BLaER1 (cell line): Measurements from ENCODE around the gene NMNAT3.
A peak's percentile ranks its signal among the peaks of the same experiment; 100 is the strongest.

Experiments
- H3K27ac ChIP-seq: shearing (Covaris generic); formaldehyde crosslinking; 2 replicates; pipeline ENCODE4 v1.8.1; 2022
- H3K27me3 ChIP-seq: shearing (Covaris generic); formaldehyde crosslinking; 2 replicates; pipeline ENCODE4 v1.8.1; 2022
- H3K36me3 ChIP-seq: shearing (Covaris generic); formaldehyde crosslinking; 2 replicates; pipeline ENCODE4 v1.8.1; 2022
- H3K4me1 ChIP-seq: shearing (Covaris generic); formaldehyde crosslinking; 2 replicates; pipeline ENCODE4 v1.8.1; 2022
- H3K4me2 ChIP-seq: shearing (Covaris generic); formaldehyde crosslinking; 2 replicates; pipeline ENCODE4 v1.8.1; 2022
- H3K4me3 ChIP-seq: shearing (Covaris generic); formaldehyde crosslinking; 2 replicates; pipeline ENCODE4 v1.8.1; 2022
- H3K9ac ChIP-seq: shearing (Covaris generic); formaldehyde crosslinking; 2 replicates; pipeline ENCODE4 v1.8.1; 2022
- H3K9me3 ChIP-seq: shearing (Covaris generic); formaldehyde crosslinking; 2 replicates; pipeline ENCODE4 v1.8.1; 2022
- H4K20me1 ChIP-seq: shearing (Covaris generic); formaldehyde crosslinking; 2 replicates; pipeline ENCODE4 v1.8.1; 2022
- Cebpa-rat ChIP-seq: shearing (Covaris generic); IDR thresholded peaks from 2 replicates; pipeline ENCODE4 v1.8.1; 2022

The NMNAT3 gene

DNA sequence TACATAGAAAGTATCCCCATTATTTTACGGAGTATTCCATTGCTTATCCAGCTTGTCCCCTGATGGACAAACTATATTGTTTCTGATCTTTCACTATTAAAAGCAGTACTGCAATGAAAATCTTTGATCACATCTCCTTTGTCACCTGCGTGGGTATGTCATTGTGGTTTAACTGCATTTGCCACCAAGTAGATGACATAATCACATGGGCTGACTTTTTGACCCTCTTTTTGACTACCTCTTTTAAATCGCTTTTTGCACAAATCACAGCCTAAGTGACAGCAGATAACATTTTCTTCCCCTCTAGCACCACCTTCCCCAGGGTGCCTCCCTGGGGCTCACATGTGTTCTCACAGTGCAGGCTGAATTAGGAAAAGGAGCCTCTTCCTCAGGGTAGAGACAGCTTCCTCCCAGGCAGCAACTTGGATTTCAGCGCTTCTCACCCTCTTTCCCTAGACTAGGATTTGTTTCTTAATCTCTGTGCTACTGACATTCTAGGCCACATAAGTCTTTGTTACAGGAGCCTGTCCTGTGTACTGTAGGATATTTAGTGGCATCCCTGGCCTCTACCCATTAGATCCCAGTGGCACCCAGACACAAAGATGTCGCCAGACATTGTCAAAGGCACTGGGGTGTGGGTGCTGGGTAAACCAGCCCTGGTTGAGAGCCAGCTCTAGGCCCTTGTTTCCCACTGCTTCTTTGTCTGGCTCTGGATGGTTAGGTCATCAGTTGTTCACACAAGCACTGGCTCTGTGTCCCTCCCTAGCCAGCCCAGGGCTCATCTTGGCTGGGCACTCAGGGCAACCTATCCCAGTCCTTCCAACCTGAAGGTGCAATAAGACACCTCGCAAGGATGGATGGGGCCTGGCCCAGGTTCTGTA lies 136.9 kb downstream of the NMNAT3 start:
- Histone ChIP-seq H3K27me3 (peaks cover 35% of the 10 kb centered on the region), H3K27ac (no peak overlapping the region), H3K9ac (no peak overlapping the region), H3K4me1 (peaks cover 23% of the 10 kb centered on the region), H3K4me2 (peak overlapping the region; percentile 94), H3K4me3 (no peak overlapping the region), H3K9me3 (no peaks in the 10 kb centered on the region), H3K36me3 (no peaks in the 10 kb centered on the region), H4K20me1 (no peaks in the 10 kb centered on the region)
- no peak for TF ChIP-seq Cebpa-rat

DNA sequence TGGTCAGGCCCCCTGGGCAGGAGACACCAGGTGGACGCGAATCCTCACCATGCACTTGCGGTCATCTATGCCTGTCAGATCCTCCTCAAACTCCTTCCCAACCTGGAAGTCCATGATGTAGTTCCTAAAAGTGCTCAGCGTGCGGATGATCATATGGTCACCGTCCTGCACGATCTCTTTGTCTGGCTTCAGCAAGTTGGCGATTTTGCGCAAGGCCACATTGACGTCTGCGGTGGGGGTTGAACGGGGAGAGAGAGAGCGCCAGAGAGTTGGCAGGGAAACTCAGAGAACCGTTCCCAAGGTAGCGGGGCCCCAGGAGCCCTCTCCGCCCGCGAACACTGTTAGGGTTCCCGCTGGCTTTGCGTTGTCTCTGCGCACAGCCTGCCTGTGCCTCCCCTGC lies 139.0 kb downstream of the NMNAT3 start:
- H3K9ac ChIP-seq: no peak overlapping the region
- no peak for TF ChIP-seq Cebpa-rat

DNA sequence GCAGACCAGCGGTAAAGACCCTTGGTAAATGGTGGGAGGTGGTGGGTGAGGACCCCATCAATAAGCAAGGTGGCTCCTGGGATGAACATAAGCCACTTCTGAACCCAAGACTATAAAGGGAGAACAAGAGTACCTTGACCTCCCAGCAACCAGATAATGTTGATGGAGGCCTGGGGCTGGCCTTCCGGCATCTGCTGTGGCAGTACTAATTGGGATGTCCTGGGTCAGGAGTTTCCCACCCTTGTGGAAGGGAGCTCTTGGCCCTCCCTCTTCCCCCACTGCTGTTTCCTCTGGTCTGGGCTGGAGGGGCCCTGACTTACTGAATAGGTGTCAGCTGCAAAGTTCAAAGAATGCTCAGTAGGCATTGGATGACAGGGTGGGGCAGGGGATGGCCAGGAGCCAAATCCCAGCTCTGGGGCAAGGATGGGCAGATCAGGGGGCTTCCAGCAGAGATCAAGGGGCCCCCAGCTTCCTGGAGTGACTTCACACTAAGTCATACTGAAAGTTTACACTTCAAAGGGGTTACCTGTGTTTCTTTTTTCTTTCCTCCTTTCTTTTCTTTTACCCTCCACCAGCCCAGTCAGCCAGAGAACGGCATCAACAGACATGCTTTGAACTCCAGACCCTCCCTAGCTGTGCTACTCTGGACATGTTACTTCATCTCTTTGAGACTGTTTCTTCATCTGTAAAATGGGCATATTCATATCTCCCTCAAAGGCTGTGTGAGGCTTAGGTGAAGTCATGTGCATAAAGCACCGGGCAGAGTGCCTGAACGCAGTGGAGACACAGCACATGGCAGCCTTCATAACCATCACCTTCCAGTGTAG lies 139.8 kb downstream of the NMNAT3 start:
- no peak for TF ChIP-seq Cebpa-rat
- no peak overlapping the region for H3K9ac ChIP-seq
- H3K4me3 ChIP-seq: no peak overlapping the region
- peaks cover 35% of the 10 kb centered on the region for H3K27me3 ChIP-seq
- peaks cover 47% of the 10 kb centered on the region for H3K4me1 ChIP-seq
- H3K9me3 ChIP-seq: no peaks in the 10 kb centered on the region
- no peaks in the 10 kb centered on the region for H4K20me1 ChIP-seq
- H3K4me2 ChIP-seq: no peak overlapping the region
- H3K27ac ChIP-seq: no peak overlapping the region
- H3K36me3 ChIP-seq: no peaks in the 10 kb centered on the region

More for the DNA sequence above, 139.0 kb downstream of the NMNAT3 start:
- no peaks in the 10 kb centered on the region for H3K9me3 ChIP-seq
- H3K4me3 ChIP-seq: peak overlapping the region; percentile 67
- H3K27me3 ChIP-seq: peaks cover 35% of the 10 kb centered on the region
- peaks cover 45% of the 10 kb centered on the region for H3K4me1 ChIP-seq
- peak overlapping the region; percentile 94 for H3K4me2 ChIP-seq
- H3K27ac ChIP-seq: no peak overlapping the region
- no peaks in the 10 kb centered on the region for H4K20me1 ChIP-seq
- no peaks in the 10 kb centered on the region for H3K36me3 ChIP-seq

DNA sequence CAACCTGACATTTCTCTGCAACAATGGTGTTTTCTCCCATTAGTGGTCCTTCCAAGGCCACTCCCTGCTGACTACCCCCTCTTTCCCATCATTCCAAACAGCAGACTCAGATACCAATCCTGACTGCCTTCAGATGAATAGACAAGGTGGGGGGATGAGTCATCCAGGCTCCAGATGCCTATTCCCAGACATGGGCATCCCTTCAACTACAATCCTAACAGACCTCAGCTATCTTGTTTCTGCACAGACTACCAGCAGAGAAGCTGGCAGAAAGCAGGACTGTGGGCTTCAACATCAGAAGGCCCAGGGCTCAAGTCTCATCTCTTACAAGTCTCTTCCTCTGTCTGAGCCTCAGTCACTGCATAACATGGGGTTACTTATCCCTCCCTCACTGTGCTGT lies 140.4 kb downstream of the NMNAT3 start:
- Histone ChIP-seq H3K9ac (no peak overlapping the region), H4K20me1 (no peaks in the 10 kb centered on the region), H3K27me3 (peaks cover 35% of the 10 kb centered on the region), H3K4me3 (no peak overlapping the region), H3K4me2 (no peak overlapping the region), H3K4me1 (peaks cover 47% of the 10 kb centered on the region), H3K36me3 (no peaks in the 10 kb centered on the region), H3K27ac (no peak overlapping the region), H3K9me3 (no peaks in the 10 kb centered on the region)
- no peak for TF ChIP-seq Cebpa-rat

DNA sequence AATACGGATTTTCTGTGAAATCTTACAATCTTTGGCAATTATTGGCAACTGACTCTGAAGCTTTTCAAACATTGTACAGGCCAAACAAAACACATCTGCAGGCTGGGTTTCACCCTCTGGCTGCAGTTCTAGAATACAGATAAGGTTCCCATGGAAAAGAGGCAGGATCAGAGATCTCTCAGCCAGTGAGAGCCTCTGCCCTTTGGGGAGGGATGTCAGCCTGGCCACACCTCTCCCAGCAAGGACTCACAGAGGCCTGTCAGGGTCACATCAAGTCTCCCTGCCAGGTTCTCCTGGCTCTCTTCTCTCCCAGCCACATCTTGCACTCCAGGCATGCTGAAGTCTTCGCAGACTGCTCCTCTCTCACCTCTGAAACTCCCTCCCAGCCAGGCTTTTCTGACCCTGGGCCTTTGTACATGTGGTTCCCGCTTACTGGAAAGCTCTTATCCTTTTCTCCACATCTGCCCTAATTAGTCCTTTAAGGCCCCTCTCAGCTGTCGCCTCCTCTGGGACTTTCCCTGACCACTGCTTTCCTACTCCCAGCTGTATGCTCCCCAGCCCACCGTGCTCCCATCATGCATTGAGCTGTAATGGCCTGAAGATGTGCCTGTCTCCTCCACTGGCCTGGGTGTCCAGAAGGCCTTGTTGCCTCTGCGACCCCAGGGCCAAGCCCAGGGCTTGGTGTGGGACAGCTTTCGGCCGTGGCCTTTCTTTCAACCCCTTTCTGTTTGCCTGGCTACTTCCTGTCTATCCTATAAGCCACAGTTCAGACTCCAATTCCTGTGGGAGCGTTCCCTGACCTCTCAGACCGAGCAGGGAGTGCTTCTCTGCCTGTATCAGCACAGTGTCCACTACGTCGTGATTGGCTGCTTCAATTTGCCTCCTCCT lies 142.5 kb downstream of the NMNAT3 start:
- Histone ChIP-seq H3K27ac (no peak overlapping the region), H4K20me1 (no peaks in the 10 kb centered on the region), H3K4me1 (peaks cover 38% of the 10 kb centered on the region), H3K27me3 (peaks cover 19% of the 10 kb centered on the region), H3K9me3 (no peaks in the 10 kb centered on the region), H3K9ac (no peak overlapping the region), H3K36me3 (no peaks in the 10 kb centered on the region), H3K4me2 (peak overlapping the region; percentile 47), H3K4me3 (no peak overlapping the region)
- no peak for TF ChIP-seq Cebpa-rat

DNA sequence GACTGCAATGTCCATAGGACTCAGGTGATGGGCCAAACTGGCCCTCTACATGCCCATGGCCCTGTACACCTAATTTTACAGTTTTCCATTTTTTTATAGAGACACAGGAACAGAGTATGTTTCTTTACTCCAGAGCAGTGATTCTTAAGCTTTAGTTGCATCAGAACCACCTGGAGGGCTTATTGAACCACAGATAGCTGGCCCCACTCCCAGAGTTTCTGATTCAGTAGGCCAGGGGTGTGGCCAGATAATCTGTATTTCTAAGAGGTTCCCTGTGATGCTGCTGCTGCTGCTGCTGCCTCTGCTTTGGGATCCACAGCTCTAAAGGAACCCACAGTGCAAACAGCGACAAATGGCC lies 143.3 kb downstream of the NMNAT3 start:
- peaks cover 30% of the 10 kb centered on the region for H3K4me1 ChIP-seq
- peak overlapping the region; percentile 47 for H3K4me2 ChIP-seq
- no peak overlapping the region for H3K9ac ChIP-seq
- TF ChIP-seq Cebpa-rat: no peak
- H3K27me3 ChIP-seq: peaks cover 11% of the 10 kb centered on the region
- no peak overlapping the region for H3K27ac ChIP-seq
- no peaks in the 10 kb centered on the region for H4K20me1 ChIP-seq
- no peak overlapping the region for H3K4me3 ChIP-seq
- H3K36me3 ChIP-seq: no peaks in the 10 kb centered on the region
- H3K9me3 ChIP-seq: no peaks in the 10 kb centered on the region

DNA sequence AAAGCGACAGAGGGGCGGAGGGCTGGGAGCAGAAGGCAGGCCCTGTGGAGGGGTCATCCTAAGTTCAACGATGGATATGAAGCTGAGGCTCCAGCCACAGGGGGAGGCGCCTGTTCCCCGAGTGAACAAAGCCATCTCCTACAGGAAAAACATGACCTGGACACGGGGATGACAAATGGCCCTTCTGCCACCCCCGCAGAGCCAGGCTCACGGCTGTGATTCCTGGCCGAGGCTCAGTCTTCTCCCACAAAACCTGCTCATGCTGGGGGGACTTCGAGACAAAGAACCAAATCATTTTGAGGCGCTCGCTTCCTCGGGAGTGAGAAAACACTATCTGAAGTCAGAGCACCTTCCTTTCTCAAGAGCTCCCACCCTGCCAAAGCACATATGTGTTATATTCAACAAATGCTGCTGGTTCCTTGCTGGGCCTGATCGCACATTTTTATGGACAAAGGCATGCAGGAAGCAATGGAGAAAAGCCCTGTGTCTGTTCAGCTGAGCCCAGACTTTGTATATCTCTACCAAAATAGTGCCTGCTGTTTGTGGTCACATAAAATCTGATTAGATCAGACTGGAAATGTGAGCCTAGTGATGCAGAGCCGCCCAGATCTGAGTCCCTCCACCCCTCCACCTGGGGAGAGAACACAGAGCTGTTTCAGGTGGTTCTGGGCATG lies 143.9 kb downstream of the NMNAT3 start:
- Histone ChIP-seq H4K20me1 (no peaks in the 10 kb centered on the region), H3K36me3 (no peaks in the 10 kb centered on the region), H3K4me1 (peaks cover 25% of the 10 kb centered on the region), H3K27ac (0 out of 2 replicates have a peak overlapping the region, but pooled peaks have one; percentile 45), H3K27me3 (peaks cover 6% of the 10 kb centered on the region), H3K4me2 (peak overlapping the region; percentile 47), H3K9ac (no peak overlapping the region), H3K9me3 (no peaks in the 10 kb centered on the region), H3K4me3 (no peak overlapping the region)
- TF ChIP-seq Cebpa-rat: no peak

DNA sequence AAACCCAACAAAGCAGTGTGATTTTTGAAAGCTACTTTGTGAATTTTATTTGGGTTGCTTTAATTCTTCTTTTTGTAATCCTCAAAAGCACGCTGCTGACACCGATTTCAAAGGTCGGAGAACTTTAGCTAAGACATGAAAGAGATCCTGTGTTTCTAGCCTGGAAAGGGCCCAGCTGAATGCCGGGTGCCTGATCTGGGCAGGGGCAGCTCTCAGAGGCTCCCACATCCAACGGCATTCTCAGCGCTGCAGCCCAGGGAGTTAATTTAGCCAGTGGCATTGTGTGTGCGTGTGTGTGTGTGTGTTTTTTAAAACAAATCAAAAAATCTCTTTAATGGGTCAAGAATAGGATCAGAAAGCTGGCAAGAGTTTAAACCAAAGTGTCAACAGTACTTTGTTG lies 144.8 kb downstream of the NMNAT3 start:
- Histone ChIP-seq H3K27ac (no peak overlapping the region), H3K4me2 (no peak overlapping the region), H3K9me3 (no peaks in the 10 kb centered on the region), H4K20me1 (no peaks in the 10 kb centered on the region), H3K4me3 (no peak overlapping the region), H3K4me1 (peaks cover 25% of the 10 kb centered on the region), H3K36me3 (no peaks in the 10 kb centered on the region), H3K9ac (no peak overlapping the region), H3K27me3 (no peaks in the 10 kb centered on the region)
- TF ChIP-seq Cebpa-rat: no peak

DNA sequence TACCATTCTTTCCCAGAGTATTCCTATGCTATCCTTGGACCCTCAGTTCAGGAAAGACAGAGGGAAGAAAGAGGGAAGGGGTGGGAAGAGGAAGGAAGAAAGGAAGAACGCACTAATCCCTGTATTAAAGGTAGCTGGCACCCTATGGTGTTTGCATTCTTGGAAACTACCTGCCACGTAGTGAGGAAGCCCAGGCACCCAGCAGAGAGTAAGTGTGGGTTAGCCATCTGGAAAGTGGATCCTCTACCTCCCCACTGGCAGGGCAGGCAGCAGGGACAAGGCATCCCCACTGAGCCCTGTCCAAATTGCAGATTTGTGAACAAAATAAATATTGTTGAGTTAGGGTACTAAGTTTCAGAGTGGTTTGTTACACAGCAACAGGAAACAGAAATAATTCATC lies 147.1 kb downstream of the NMNAT3 start:
- H4K20me1 ChIP-seq: no peaks in the 10 kb centered on the region
- no peak overlapping the region for H3K27ac ChIP-seq
- TF ChIP-seq Cebpa-rat: no peak
- no peak overlapping the region for H3K9ac ChIP-seq
- no peak overlapping the region for H3K4me3 ChIP-seq
- H3K4me2 ChIP-seq: no peak overlapping the region
- H3K4me1 ChIP-seq: peaks cover 22% of the 10 kb centered on the region
- no peaks in the 10 kb centered on the region for H3K9me3 ChIP-seq
- H3K27me3 ChIP-seq: no peaks in the 10 kb centered on the region
- no peaks in the 10 kb centered on the region for H3K36me3 ChIP-seq
